GM19463 (cell line): ENCODE measurements around the gene DGCR6.
A peak's percentile ranks its signal among the peaks of the same experiment; 100 is the strongest.
"Not testable (repeated sequence)": the region's sequence is repeated elsewhere in the genome, so short reads cannot be mapped to it uniquely, and the experiment has no call there.

Experiments
- ATAC-seq: cut with Tn5 transposase; IDR thresholded peaks from one replicate; pipeline ENCODE4 v1.9.1; 2021; ENCODE audit warnings: mild to moderate bottlenecking, moderate library complexity; ENCODE audit not compliant: unreplicated experiment

The DGCR6 gene

GRCh38 chr22:18905540-18906409 lies at the start of gene DGCR6:
Gene DGCR6, plus strand, starts transcription at chr22:18906320. Its CDS starts 55 bp downstream, at chr22:18906375.
- ATAC-seq = peak; percentile 95

DNA sequence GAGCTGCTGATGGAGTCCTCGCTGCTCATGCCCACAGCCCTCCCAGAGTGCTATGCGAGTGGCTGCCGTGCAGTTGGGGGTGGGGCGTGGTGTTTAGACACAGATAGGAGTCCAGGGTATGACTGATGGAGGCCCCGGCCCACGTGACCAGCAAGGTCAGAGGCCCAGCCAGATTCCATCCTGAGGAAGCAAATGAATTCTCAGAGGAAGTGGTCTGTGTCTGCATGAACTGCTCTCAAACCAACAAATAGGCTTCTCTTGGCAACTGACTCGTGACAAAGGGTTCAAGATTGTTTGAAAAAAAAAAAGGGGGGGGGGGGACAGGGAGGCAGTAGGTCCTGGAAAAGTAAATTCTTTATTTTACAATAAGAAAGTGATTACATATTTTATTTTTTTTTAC lies 46.8 kb upstream of the DGCR6 start:
- not testable (repeated sequence) for ATAC-seq

- not testable (repeated sequence) for ATAC-seq
Measured at GRCh38 chr22:18881260-18881659, 24.9 kb upstream of the DGCR6 start.

DNA sequence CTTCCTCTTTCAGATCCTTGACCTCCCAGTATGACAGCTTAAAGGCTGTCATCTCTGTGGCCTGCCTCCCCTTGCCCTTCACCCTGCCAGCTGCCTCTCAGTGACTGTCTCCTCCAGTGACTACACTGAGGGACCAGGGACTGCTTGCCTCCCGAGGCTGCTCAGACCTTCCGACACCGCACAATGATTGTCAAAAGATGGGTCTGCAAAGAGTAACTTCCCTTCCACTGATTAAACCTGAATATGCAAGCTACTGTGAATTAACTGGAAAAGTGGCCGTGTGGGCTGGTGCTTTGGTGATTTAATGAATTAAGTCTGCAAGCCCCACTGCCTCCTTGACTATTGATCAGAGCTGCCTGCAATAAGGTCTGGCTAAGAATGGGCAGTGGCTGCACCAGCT lies 21.7 kb upstream of the DGCR6 start:
- not testable (repeated sequence) for ATAC-seq

GRCh38 chr22:18888115-18888514 lies 18.0 kb upstream of the DGCR6 start:
- no peak for ATAC-seq

DNA sequence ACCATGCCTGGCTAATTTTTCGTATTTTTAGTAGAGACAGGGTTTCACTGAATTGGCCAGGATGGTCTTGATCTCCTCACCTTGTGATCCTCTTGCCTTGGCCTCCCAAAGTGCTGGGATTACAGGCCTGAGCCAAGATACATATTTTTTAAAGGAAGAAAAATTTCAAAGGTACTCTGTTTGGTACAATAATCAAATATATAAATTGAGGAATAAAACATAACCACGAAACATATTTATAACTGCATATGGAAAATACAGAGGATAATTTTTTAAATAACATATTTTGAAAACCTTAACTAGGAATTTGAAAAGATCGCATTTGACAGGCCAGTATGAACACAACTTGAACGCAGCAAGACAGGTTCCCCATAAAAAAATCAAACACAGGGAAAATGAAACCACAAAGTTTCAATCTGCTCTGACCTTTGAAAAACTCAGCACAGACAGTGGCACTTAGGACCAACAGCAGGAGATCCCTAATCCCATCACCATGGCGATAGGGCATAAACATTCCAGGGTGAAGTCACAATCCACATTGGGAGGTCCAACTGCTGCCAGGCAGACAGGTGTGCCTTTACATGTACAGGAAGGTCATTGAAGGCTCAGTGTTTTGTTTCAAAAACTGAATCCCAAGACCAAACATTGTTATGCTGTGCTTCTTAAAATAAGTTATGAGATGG lies 15.5 kb upstream of the DGCR6 start:
- not testable (repeated sequence) for ATAC-seq

DNA sequence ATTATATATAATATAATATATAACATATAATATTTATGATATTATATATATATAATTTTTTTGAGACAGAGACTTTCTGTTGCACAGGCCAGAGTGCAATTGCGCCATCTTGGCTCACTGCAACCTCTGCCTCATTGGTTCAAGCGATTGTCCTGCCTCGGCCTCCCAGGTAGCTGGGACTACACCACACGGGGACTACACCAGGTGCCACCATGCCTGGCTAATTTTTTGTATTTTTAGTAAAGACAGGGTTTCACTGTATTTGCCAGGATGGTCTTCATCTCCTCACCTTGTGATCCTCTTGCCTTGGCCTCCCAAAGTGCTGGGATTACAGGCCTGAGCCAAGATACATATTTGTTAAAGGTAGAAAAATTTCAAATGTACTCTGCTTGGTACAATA lies 12.3 kb upstream of the DGCR6 start:
- ATAC-seq = not testable (repeated sequence)

DNA sequence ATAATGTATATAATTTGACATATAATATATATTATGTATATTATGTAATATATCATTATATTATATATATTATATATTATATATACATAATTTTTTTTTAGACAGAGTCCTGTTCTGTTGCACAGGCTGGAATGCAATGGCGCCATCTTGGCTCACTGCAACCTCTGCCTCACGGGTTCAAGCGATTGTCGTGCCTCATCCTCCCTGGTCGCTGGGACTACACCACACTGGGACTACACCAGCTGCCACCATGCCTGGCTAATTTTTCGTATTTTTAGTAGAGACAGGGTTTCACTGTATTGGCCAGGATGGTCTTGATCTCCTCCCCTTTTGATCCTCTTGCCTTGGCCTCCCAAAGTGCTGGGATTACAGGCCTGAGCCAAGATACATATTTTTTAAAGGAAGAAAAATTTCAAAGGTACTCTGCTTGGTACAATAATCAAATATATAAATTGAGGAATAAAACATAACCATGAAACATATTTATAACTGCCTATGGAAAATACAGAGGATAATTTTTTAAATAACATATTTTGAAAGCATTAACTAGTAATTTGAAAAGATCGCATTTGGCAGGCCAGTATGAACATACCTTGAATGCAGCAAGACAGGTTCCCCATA lies 10.0 kb upstream of the DGCR6 start:
- not testable (repeated sequence) for ATAC-seq

- not testable (repeated sequence) for ATAC-seq
Measured at GRCh38 chr22:18906410-18906745, 258 bp downstream of the DGCR6 start.

- no peak for ATAC-seq
Measured at GRCh38 chr22:18906896-18907295, 776 bp downstream of the DGCR6 start.

- no peak for ATAC-seq
Measured at GRCh38 chr22:18909556-18909955, 3.4 kb downstream of the DGCR6 start.

DNA sequence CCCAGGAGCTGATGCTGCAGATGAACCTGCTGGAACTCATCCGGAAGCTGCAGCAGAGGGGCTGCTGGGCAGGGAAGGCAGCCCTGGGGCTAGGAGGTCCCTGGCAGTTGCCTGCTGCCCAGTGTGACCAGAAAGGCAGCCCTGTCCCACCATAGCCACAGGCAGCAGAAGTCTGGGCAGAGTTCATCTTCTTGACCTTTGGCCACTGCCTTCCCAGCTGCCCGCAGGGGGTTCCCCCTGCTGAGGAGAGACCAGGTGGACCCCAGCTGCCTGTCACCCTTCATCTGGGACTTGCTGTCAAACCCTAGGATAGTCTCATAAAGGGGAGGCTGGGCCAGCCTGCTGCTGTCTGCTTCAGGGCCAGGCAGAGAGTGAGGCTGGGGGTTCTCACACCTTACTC lies 5.4 kb downstream of the DGCR6 start:
- not testable (repeated sequence) for ATAC-seq

DNA sequence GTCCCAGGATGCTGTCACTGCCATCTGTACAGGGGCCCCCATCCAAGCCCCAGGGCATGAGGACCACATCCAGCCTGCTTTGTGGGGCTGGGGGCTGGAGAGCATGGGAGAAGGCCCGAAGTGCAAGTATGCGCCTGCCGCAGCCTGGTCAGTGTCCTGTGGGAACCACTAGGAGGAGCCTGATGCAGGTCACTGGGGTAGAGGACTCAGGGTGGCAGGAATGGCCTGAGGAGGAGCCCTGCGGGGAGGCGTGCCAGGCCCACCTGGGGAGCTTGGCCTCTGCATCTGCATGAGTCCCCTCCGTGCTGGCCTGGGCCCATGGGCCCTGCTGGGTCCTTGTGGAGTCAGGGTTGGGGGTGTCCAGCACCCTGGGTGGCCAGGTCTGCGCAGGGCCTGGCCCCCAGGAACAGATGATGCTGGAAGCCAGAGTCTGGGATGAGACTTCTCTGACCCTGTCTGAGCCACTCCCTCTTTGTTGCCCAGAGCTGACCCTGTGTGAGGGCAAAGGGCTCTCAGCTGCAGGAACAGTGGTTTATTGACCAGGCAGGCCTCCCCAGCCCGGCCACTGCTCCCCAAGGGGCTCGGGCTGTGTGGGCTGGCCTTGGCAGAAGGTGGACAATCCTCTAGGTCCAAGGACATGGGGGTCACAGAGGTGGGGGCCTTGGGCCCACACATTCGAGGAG lies 6.3 kb downstream of the DGCR6 start:
- not testable (repeated sequence) for ATAC-seq

GRCh38 chr22:18914558-18914957 lies 8.4 kb downstream of the DGCR6 start:
- not testable (repeated sequence) for ATAC-seq

- not testable (repeated sequence) for ATAC-seq
Measured at GRCh38 chr22:18915550-18915949, 9.4 kb downstream of the DGCR6 start.

GRCh38 chr22:18917818-18918217 lies 11.7 kb downstream of the DGCR6 start:
- ATAC-seq = not testable (repeated sequence)

DNA sequence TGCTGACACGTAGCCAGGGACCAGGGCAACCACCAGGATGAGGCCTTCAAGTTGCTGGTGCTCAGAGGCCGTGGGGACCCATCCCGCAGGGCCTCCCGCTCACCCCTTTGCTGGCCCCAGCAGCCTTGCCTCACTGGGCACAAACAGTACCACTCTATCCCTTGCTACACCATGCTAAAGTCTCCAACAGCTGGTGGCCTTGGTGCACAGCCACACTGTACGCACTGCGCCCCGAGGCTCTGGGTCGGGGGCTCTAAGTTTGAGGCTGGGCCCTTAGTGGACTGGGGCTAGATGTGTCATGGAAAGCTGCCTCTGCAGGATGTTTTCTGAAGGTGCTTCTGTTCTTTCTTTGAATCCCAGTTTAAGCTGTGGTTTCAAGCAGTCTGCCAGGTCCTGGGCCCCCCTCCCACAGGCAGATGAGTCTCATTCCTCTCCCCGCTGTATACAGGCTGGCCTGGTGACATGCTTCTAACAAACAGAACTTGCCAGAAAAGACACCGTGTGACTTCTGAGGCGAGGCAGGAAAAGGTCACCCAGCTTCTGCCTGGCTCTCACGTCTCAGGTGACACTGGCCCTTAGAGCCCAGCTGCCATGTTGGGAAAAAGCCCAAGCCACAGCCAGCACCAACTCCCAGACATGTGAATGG lies 14.3 kb downstream of the DGCR6 start:
- not testable (repeated sequence) for ATAC-seq

DNA sequence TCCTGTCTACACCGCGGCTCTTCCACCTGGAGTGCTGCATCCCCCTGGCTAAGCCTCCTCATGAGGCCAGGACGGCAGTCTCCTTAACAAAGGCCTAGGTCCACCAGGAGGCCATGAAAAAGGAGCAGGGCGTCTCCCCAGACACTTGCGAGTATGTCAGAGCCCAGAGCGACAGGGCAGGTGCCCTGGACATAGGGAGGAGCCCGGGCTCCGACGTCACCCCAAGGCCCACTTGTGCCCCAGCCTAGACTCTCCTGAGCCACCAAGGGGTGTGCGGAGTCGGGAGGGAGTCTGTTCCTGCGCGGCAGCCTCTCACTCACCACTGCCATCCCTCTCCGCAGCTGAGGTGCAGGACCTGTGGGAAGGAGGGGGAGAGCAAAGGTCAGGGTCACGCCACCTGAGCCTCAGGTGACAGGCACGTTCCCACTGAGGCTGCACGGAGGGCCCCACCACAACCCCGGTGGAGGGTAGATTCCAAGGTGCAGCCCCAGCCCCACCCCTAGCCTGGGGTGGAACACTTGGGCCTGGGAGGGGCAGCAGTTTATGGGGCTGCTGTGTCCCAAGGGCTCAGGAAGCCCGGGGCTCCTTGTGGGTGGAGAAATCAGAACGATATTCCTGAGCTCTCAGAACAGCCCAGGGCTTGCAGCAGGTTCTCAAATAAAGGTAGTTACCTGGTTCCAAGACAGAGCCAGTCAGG lies 19.4 kb downstream of the DGCR6 start:
- ATAC-seq = no peak

DNA sequence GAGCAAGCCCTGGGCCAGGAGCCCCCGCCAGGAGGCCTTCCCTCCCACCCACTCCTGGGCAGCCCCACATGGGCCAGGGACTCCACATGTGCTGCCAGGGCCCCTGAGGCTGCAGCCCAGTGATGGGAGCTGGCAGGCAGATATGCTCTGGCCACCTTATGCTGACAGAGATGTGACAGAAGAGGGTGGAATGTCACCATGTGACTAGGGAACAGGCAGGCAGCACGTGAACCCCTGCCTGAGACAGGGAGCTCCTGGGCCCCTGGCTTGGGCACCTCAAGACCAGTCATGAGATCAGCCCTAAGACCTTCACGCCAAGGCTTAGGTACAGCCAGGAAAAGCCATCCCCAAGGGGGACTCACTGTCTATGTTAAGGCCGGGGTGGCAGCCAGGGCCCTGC lies 20.9 kb downstream of the DGCR6 start:
- no peak for ATAC-seq

- no peak for ATAC-seq
Measured at GRCh38 chr22:18927573-18927972, 21.5 kb downstream of the DGCR6 start.
